PFSK-1 (cell line): ENCODE data around the gene ZNF98. TPM values are rescaled to one million over a fixed set of nuclear protein-coding genes. Genes with fewer than 3 reads are reported as not detected.

ENCODE experiments used
- FOXP2 ChIP-seq: optimal IDR thresholded peaks from 2 replicates; pipeline ENCODE3; 2011; ENCODE audit warnings: borderline replicate concordance, control low read depth, inconsistent platforms; ENCODE audit not compliant: insufficient read depth; ENCODE audit errors: extremely low read length, extremely low read depth
- POLR2AphosphoS5 ChIP-seq: IDR thresholded peaks from 2 replicates; pipeline ENCODE4 v1.6.1; 2012; ENCODE audit warnings: low read depth, mild to moderate bottlenecking, control low read depth, low read length, moderate library complexity
- SIN3A ChIP-seq: IDR thresholded peaks from 2 replicates; pipeline ENCODE4 v1.6.1; 2012; ENCODE audit warnings: mild to moderate bottlenecking, low read length, moderate library complexity, borderline replicate concordance; ENCODE audit not compliant: insufficient read depth
- TAF1 ChIP-seq: IDR thresholded peaks from 2 replicates; pipeline ENCODE4 v1.6.1; 2012; ENCODE audit warnings: low read length, control low read depth, borderline replicate concordance; ENCODE audit not compliant: insufficient read depth
- polyA plus RNA-seq: library from polyadenylated mRNA; unstranded; fragments of >200 nt; gene quantifications from one replicate; pipeline ENCODE4 v1.2.1, GENCODE V29; 2012; ENCODE audit warnings: low read depth, missing spikeins; ENCODE audit not compliant: insufficient read length
- TF ChIP-seq, protein P1 (sequence below), 2 experiments: IDR thresholded peaks; 2 replicates each; pipeline versions ENCODE4 v1.6.1 to v1.8.0; 2011 to 2012; ENCODE audit warnings: low read depth in 2 of 2, low read length in 2 of 2, control low read depth in 1 of 2, inconsistent platforms in 1 of 2, mild to moderate bottlenecking in 1 of 2, moderate library complexity in 1 of 2; ENCODE audit not compliant: insufficient read depth in 1 of 2

Gene ZNF98
- not detected for polyA plus RNA-seq

- TF ChIP-seq, protein P1, sequence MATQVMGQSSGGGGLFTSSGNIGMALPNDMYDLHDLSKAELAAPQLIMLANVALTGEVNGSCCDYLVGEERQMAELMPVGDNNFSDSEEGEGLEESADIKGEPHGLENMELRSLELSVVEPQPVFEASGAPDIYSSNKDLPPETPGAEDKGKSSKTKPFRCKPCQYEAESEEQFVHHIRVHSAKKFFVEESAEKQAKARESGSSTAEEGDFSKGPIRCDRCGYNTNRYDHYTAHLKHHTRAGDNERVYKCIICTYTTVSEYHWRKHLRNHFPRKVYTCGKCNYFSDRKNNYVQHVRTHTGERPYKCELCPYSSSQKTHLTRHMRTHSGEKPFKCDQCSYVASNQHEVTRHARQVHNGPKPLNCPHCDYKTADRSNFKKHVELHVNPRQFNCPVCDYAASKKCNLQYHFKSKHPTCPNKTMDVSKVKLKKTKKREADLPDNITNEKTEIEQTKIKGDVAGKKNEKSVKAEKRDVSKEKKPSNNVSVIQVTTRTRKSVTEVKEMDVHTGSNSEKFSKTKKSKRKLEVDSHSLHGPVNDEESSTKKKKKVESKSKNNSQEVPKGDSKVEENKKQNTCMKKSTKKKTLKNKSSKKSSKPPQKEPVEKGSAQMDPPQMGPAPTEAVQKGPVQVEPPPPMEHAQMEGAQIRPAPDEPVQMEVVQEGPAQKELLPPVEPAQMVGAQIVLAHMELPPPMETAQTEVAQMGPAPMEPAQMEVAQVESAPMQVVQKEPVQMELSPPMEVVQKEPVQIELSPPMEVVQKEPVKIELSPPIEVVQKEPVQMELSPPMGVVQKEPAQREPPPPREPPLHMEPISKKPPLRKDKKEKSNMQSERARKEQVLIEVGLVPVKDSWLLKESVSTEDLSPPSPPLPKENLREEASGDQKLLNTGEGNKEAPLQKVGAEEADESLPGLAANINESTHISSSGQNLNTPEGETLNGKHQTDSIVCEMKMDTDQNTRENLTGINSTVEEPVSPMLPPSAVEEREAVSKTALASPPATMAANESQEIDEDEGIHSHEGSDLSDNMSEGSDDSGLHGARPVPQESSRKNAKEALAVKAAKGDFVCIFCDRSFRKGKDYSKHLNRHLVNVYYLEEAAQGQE (IDR thresholded peaks at IDR 0.05; ENCODE audit: insufficient read depth in 1 of 2, low read depth in 2 of 2, low read length in 2 of 2): no peak
- TF ChIP-seq FOXP2: no peak
- TF ChIP-seq POLR2AphosphoS5: no peak
- no peak for TF ChIP-seq TAF1
- TF ChIP-seq SIN3A: no peak
Observed at GRCh38 chr19:22422211-22422610, at the start of gene ZNF98. ZNF98 (minus strand) TSS chr19:22422346; CDS start chr19:22422224, 122 bp downstream.

DNA sequence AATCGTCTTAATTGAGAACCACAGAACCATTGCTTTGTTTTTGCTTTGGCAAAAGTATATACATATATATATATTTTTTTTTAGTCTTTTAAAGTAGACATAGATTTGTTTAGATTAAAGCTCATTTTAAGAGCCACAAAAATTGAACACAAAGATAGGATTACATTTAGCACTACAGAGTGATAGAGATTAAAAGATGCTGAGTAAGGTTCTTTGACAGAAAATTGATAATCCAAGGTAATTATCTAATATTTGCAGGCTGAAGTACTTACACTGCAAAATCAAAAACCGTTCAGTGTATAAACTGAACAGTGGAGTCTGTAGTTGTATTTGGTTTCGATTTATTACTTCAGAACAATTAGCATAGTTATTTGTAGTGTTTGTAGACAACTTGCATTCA is 24.5 kb upstream of the ZNF98 start:
- no peak for TF ChIP-seq POLR2AphosphoS5
- no peak for TF ChIP-seq SIN3A
- TF ChIP-seq FOXP2: no peak
- TF ChIP-seq, protein P1 (IDR thresholded peaks at IDR 0.05; ENCODE audit: insufficient read depth in 1 of 2, low read depth in 2 of 2, low read length in 2 of 2): no peak
- TF ChIP-seq TAF1: no peak

GRCh38 chr19:22438011-22438410 is 15.9 kb upstream of the ZNF98 start:
- no peak for TF ChIP-seq POLR2AphosphoS5
- TF ChIP-seq FOXP2: no peak
- no peak for TF ChIP-seq TAF1
- TF ChIP-seq, protein P1 (IDR thresholded peaks at IDR 0.05; ENCODE audit: insufficient read depth in 1 of 2, low read depth in 2 of 2, low read length in 2 of 2): no peak
- TF ChIP-seq SIN3A: no peak

DNA sequence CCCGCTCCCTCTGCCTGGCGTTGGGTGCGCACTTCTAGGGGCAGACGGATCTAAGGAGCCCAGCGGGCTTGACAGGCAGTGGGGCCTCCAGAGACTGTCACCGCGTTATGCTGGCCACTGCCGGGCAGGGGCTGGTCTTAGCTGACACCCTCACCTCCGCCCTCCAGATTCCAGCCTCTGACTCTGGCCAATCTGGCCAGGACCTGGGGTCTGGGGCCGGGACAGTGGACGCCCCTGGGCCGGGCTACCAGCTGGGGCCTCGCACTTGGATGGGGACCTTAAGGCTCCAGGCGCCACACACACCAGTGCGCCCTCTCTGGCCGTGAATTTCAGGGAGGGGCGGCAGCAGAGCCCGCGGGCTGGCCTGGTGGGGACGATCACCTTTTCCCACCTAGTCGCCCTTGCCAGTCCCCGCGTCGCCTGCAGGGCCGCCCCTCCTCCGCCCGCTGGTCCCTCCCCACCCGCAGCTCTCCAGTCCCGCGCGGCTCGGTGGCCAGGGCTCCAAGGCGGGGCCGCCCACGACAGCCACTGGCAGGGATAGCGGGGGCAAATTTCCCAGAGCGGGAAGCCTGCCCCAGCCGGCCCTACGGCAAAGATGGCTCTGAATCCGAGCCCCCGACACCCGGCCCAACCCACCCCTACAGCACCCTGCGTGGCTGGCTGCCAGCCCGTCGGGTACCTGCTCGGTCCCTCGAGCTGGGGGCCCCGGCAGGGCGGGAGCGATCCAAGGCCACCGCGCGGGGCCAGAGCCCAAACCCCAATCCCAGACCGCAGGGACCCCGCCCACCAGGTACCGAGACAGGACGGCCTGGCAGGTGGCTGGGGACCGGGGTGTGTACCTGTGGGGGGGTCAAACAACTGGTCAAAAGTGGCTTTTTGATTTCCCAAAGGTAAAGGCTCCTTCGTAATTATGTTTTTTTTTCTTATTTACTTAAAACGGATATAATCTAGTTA is 6.1 kb upstream of the ZNF98 start:
- TF ChIP-seq FOXP2 (no peak), TAF1 (no peak), POLR2AphosphoS5 (no peak), SIN3A (no peak)
- TF ChIP-seq, protein P1 (IDR thresholded peaks at IDR 0.05; ENCODE audit: insufficient read depth in 1 of 2, low read depth in 2 of 2, low read length in 2 of 2): no peak

GRCh38 chr19:22427547-22427946 is 5.4 kb upstream of the ZNF98 start:
- TF ChIP-seq, protein P1 (IDR thresholded peaks at IDR 0.05; ENCODE audit: insufficient read depth in 1 of 2, low read depth in 2 of 2, low read length in 2 of 2): no peak
- no peak for TF ChIP-seq SIN3A
- TF ChIP-seq TAF1: no peak
- TF ChIP-seq FOXP2: no peak
- no peak for TF ChIP-seq POLR2AphosphoS5
